Measurements from ENCODE around the gene EGFL7. TPM values are rescaled to one million over a fixed set of nuclear protein-coding genes. Genes with fewer than 3 reads are reported as not detected.

Gene EGFL7
- total and polyA plus RNA-seq, 4 donors: 32.1 to 39.7 (median 36.5) TPM

- peaks cover 14 to 37% (median 25%) of the 10 kb centered on the region in 4 donors for H3K4me1 ChIP-seq (ENCODE audit: control insufficient read depth in 4 of 4, insufficient read depth in 4 of 4, low read length in 3 of 4)
- no peak for TF ChIP-seq MAX (IDR thresholded peaks at IDR 0.05)
- TF ChIP-seq HNF4A (conservative IDR thresholded peaks at IDR 0.05): no peak
- no peak for TF ChIP-seq SP1 (IDR thresholded peaks at IDR 0.05)
- no peak for TF ChIP-seq TAF1 (conservative IDR thresholded peaks at IDR 0.05)
- TF ChIP-seq GABPA (IDR thresholded peaks at IDR 0.05 in 1 of 2, conservative IDR thresholded peaks at IDR 0.05 in 1 of 2): no peak
- DNase-seq (ENCODE audit: low spot score): no peak
These were observed 47.6 kb upstream of the EGFL7 start for GRCh38 chr9:136614967-136615623.

GRCh38 chr9:136615631-136616306, 46.9 kb upstream of the EGFL7 start:
- 84% methylated on average over 17 of the region's 17 CpGs for WGBS
- Histone ChIP-seq H3K9ac (ENCODE audit: low read depth in 1 of 2, low read length in 2 of 2) (no peak overlapping the region), H3K4me1 (ENCODE audit: control insufficient read depth in 4 of 4, insufficient read depth in 4 of 4, low read length in 3 of 4) (peaks cover 18 to 39% (median 28%) of the 10 kb centered on the region in 4 donors), H3K27me3 (ENCODE audit: control insufficient read depth in 4 of 4, insufficient read depth in 4 of 4, low read length in 3 of 4) (no peaks in the 10 kb centered on the region), H3K9me3 (ENCODE audit: control insufficient read depth in 4 of 4, low read length in 3 of 4) (no peaks in the 10 kb centered on the region), H3K4me3 (ENCODE audit: low read depth in 1 of 3, low read length in 3 of 3) (no peak overlapping the region), H3K36me3 (ENCODE audit: control insufficient read depth in 4 of 4, insufficient read depth in 3 of 4, low read depth in 1 of 4, low read length in 3 of 4) (no peaks in the 10 kb centered on the region), H3K27ac (ENCODE audit: low read depth in 1 of 2, low read length in 2 of 2) (no peak overlapping the region)
- TF ChIP-seq RAD21 (IDR thresholded peaks at IDR 0.05) (no peak), NR2F2 (IDR thresholded peaks at IDR 0.05) (no peak), GABPA (IDR thresholded peaks at IDR 0.05 in 1 of 2, conservative IDR thresholded peaks at IDR 0.05 in 1 of 2) (no peak), RXRA (IDR thresholded peaks at IDR 0.05) (no peak), ZBTB33 (IDR thresholded peaks at IDR 0.05) (no peak), REST (IDR thresholded peaks at IDR 0.05) (no peak)
- no peak for DNase-seq (ENCODE audit: low spot score)

More at GRCh38 chr9:136614967-136615623, 47.6 kb upstream of the EGFL7 start:
- H3K27ac ChIP-seq (ENCODE audit: low read depth in 1 of 2, low read length in 2 of 2): peak overlapping the region in 1 of 2 donors; percentile 33
- H3K36me3 ChIP-seq (ENCODE audit: control insufficient read depth in 4 of 4, insufficient read depth in 3 of 4, low read depth in 1 of 4, low read length in 3 of 4): no peaks in the 10 kb centered on the region
- 90% methylated on average over 25 of the region's 25 CpGs for WGBS
- no peak overlapping the region for H3K4me3 ChIP-seq (ENCODE audit: low read depth in 1 of 3, low read length in 3 of 3)
- H3K9me3 ChIP-seq (ENCODE audit: control insufficient read depth in 4 of 4, low read length in 3 of 4): no peaks in the 10 kb centered on the region
- H3K27me3 ChIP-seq (ENCODE audit: control insufficient read depth in 4 of 4, insufficient read depth in 4 of 4, low read length in 3 of 4): no peaks in the 10 kb centered on the region
- no peak overlapping the region for H3K9ac ChIP-seq (ENCODE audit: low read depth in 1 of 2, low read length in 2 of 2)

GRCh38 chr9:136616307-136616635, 46.4 kb upstream of the EGFL7 start:
- Histone ChIP-seq H3K4me1 (ENCODE audit: control insufficient read depth in 4 of 4, insufficient read depth in 4 of 4, low read length in 3 of 4) (peaks cover 18 to 39% (median 27%) of the 10 kb centered on the region in 4 donors), H3K27ac (ENCODE audit: low read depth in 1 of 2, low read length in 2 of 2) (no peak overlapping the region), H3K27me3 (ENCODE audit: control insufficient read depth in 4 of 4, insufficient read depth in 4 of 4, low read length in 3 of 4) (no peaks in the 10 kb centered on the region), H3K9ac (ENCODE audit: low read depth in 1 of 2, low read length in 2 of 2) (no peak overlapping the region), H3K4me3 (ENCODE audit: low read depth in 1 of 3, low read length in 3 of 3) (no peak overlapping the region), H3K36me3 (ENCODE audit: control insufficient read depth in 4 of 4, insufficient read depth in 3 of 4, low read depth in 1 of 4, low read length in 3 of 4) (no peaks in the 10 kb centered on the region), H3K9me3 (ENCODE audit: control insufficient read depth in 4 of 4, low read length in 3 of 4) (no peaks in the 10 kb centered on the region)
- 85% methylated on average over 12 of the region's 12 CpGs for WGBS
- TF ChIP-seq MAX (IDR thresholded peaks at IDR 0.05): no peak
- no peak for TF ChIP-seq HNF4A (conservative IDR thresholded peaks at IDR 0.05)
- no peak for TF ChIP-seq RXRA (IDR thresholded peaks at IDR 0.05)
- no peak for TF ChIP-seq EGR1 (IDR thresholded peaks at IDR 0.05; ENCODE audit: low read depth in 2 of 2)
- no peak for DNase-seq (ENCODE audit: low spot score)
